CD8-positive, alpha-beta memory T cell (primary cell): ENCODE measurements around the gene THBS2. TPM values are rescaled to one million over a fixed set of nuclear protein-coding genes. Genes with fewer than 3 reads are reported as not detected.

Source experiments
- CTCF ChIA-PET: fragments of 350-600 bp; sonication (Branson Sonifier 250); formaldehyde crosslinking; loops from one replicate; lab custom pipeline; 2021; ENCODE audit warnings: antibody characterized with exemption; lab: Charles Lee
- POLR2A ChIA-PET: fragments of 350-600 bp; sonication (Branson Sonifier 250); formaldehyde crosslinking; loops from one replicate; lab custom pipeline; 2021; ENCODE audit warnings: antibody characterized with exemption; lab: Charles Lee
- DNase-seq, 5 donors: peaks; one replicate each; pipeline versions ENCODE4 v3.0.0 to v3.0.0-alpha.2; 2020 to 2022; ENCODE audit warnings: mixed read lengths in 1 of 5
- H3K27ac ChIP-seq: one replicate; pipeline ENCODE4 v1.7.0; 2013; ENCODE audit warnings: low read depth, mild to moderate bottlenecking, low read length, moderate library complexity
- H3K27me3 ChIP-seq: 2 replicates; pipeline ENCODE4 v1.7.0; 2013; ENCODE audit warnings: low read length, mild to moderate bottlenecking; ENCODE audit not compliant: insufficient read depth, poor library complexity, severe bottlenecking
- H3K36me3 ChIP-seq: 2 replicates; pipeline ENCODE4 v1.7.0; 2013; ENCODE audit warnings: mild to moderate bottlenecking, low read length, moderate library complexity; ENCODE audit not compliant: insufficient read depth
- H3K4me1 ChIP-seq: 2 replicates; pipeline ENCODE4 v1.7.0; 2013; ENCODE audit warnings: mild to moderate bottlenecking, low read length, moderate library complexity; ENCODE audit not compliant: insufficient read depth
- H3K4me3 ChIP-seq: 2 replicates; pipeline ENCODE4 v1.7.0; 2013; ENCODE audit warnings: mild to moderate bottlenecking, low read length
- H3K9me3 ChIP-seq: 2 replicates; pipeline ENCODE4 v1.7.0; 2013; ENCODE audit warnings: mild to moderate bottlenecking, low read length
- H3K27ac Mint-ChIP-seq, 8 donors: one replicate each; pipeline ENCODE4 v1.8.0; 2020 to 2021; ENCODE audit warnings: mixed read lengths in 8 of 8, mild to moderate bottlenecking in 6 of 8, inconsistent platforms in 3 of 8, moderate library complexity in 3 of 8
- H3K27me3 Mint-ChIP-seq, 2 donors: one replicate each; pipeline ENCODE4 v1.8.0; 2020 to 2021; ENCODE audit warnings: mixed read lengths in 2 of 2, mild to moderate bottlenecking in 1 of 2, moderate library complexity in 1 of 2
- H3K36me3 Mint-ChIP-seq, 3 donors: one replicate each; pipeline ENCODE4 v1.8.0; 2020 to 2021; ENCODE audit warnings: mixed read lengths in 3 of 3, inconsistent platforms in 1 of 3, mild to moderate bottlenecking in 1 of 3
- H3K4me1 Mint-ChIP-seq, 3 donors: one replicate each; pipeline ENCODE4 v1.8.0; 2020 to 2021; ENCODE audit warnings: mixed read lengths in 3 of 3, inconsistent platforms in 1 of 3, mild to moderate bottlenecking in 1 of 3
- H3K4me3 Mint-ChIP-seq, 7 donors: one replicate each; pipeline ENCODE4 v1.8.0; 2020 to 2021; ENCODE audit warnings: mixed read lengths in 7 of 7, mild to moderate bottlenecking in 6 of 7, moderate library complexity in 4 of 7, inconsistent platforms in 2 of 7
- H3K9me3 Mint-ChIP-seq, 5 donors: one replicate each; pipeline ENCODE4 v1.8.0; 2020 to 2022; ENCODE audit warnings: mixed read lengths in 5 of 5, mild to moderate bottlenecking in 3 of 5, moderate library complexity in 2 of 5, inconsistent platforms in 1 of 5
- polyA plus RNA-seq: library from polyadenylated mRNA; unstranded; fragments of 300-500 nt; fragmentation: Illumina TruSeq; gene quantifications from one replicate; pipeline ENCODE4 v1.2.3, GENCODE V29; 2021
- total RNA-seq, 2 experiments: library from RNA; stranded (reverse); gene quantifications; one replicate each; pipeline ENCODE4 v1.2.3, GENCODE V29; 2021

The THBS2 gene
- total and polyA plus RNA-seq, 3 experiments from 2014 or later: 0.03 TPM; not detected in 2

DNA sequence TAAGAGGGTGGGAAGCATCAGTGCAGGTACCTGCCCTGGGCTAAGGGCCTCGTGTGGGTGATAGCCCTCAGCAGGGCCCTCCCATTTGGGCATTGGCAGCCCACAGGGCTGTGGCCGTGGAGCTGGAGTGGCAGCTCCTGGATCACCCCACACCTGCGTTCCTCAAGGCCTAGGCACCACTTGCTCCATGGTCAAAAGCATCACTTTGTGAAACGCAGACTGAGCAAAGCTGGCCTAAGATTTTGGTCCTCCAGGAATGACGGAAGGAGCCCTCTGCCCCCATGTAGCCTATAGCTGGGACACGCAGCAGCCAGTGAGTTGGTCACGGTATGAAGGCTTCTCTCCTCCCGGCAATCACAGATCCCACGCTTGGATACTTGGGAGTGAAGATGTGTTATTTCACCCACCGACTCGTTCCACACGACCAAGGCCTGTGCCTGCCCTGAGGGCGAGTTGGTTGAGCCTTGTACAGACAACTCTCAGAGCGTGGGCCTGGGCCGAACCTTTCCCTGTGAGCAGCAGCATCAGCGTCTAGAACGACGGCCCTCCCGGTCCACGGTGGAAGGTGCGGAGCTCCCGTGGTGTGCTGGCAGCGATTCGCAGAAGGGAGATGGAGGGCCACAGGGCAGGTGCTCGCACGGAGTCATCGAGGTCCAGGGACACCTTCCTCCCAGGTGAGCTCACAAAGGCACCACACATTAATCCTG is 39.7 kb downstream of the THBS2 start:
- Mint-ChIP-seq H3K27ac (peak overlapping the region in 4 of 8 donors; percentile 7 to 70 (median 58)), H3K27me3 (no peaks in the 10 kb centered on the region), H3K9me3 (peaks cover 0 to 5% (median 0%) of the 10 kb centered on the region in 5 donors), H3K4me1 (peaks cover 16 to 19% (median 18%) of the 10 kb centered on the region in 3 donors), H3K36me3 (peaks cover 0 to 17% (median 1%) of the 10 kb centered on the region in 3 donors), H3K4me3 (no peak overlapping the region)
- H3K4me1 ChIP-seq: peaks cover 4% of the 10 kb centered on the region
- no peaks in the 10 kb centered on the region for H3K36me3 ChIP-seq
- H3K9me3 ChIP-seq: no peaks in the 10 kb centered on the region
- POLR2A ChIA-PET: interaction anchor here (0.7 kb wide), 1 partner anchor 874 kb away, joined by 7 read pairs; no protein-coding TSS in a partner anchor
- CTCF ChIA-PET: interaction anchor here (0.8 kb wide), 1 partner anchor 426 kb away, joined by 3 read pairs; no protein-coding TSS in a partner anchor
- DNase-seq: no peak
- H3K27me3 ChIP-seq: no peaks in the 10 kb centered on the region
- H3K4me3 ChIP-seq: no peak overlapping the region
- H3K27ac ChIP-seq: no peak overlapping the region

DNA sequence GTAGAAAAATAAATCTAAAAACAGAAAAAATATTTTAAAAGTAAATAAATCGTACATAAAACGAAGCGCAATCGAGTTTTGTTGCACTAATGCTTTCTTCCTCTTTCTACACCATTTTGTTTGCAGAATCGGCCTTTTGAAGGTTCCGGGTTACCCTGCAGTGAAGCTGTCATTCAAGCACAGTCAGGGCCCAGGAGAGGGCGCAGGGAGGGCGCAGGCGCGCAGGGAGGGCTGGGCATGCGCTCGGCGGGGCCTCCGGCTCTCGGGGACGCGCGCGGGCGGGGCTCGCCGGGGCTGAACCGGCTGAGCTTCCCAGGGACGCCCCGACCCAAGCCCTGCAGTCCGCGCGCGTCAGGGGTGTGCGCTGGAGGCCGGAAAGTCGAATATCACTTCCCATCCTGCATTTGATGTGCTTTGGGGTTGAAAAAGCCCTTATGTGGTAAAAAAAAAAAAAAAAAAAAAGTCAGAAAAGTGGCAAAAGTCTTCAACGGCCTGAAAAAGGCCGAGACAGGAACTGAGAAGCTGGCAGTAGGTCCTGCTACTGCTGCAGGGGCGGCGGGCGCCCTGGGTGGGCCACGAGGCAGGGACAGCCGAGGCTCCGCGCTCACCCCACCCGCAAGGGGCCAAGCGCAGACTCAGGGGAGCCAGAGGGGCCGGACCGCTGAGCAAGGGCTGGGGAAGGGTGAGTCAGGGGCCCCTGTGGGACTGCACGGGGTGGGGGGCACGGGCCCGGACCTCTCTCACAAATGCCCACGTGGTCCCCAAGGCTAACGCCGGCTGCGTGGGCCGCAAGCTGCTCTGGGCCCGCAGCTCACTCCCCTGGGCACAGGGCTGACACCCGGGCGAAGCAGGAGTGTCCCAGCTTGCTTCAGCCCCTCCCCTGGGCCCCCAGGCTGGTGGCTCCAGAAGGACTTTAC is 40.5 kb downstream of the THBS2 start:
- Histone ChIP-seq H3K36me3 (no peaks in the 10 kb centered on the region), H3K27ac (peak overlapping the region; percentile 6), H3K27me3 (no peaks in the 10 kb centered on the region), H3K4me1 (peaks cover 4% of the 10 kb centered on the region), H3K9me3 (no peaks in the 10 kb centered on the region), H3K4me3 (no peak overlapping the region)
- Mint-ChIP-seq H3K4me3 (peak overlapping the region; percentile 51 to 91 (median 80)), H3K4me1 (peaks cover 18 to 19% (median 18%) of the 10 kb centered on the region in 3 donors), H3K9me3 (peaks cover 0 to 9% (median 5%) of the 10 kb centered on the region in 5 donors), H3K27ac (peak overlapping the region in 7 of 8 donors; percentile 52 to 93 (median 84)), H3K36me3 (peaks cover 0 to 25% (median 3%) of the 10 kb centered on the region in 3 donors), H3K27me3 (no peaks in the 10 kb centered on the region)
- POLR2A ChIA-PET: interaction anchor here (0.7 to 1.0 kb wide), 2 partner anchors 441 to 875 kb away, joined by 4 to 7 read pairs; no protein-coding TSS in a partner anchor
- CTCF ChIA-PET: interaction anchor here (0.7 to 1.0 kb wide), 3 partner anchors 11 to 427 kb away, joined by 3 to 5 read pairs (median 3); no protein-coding TSS in a partner anchor
- peak; percentile 78 to 95 (median 92) for DNase-seq

DNA sequence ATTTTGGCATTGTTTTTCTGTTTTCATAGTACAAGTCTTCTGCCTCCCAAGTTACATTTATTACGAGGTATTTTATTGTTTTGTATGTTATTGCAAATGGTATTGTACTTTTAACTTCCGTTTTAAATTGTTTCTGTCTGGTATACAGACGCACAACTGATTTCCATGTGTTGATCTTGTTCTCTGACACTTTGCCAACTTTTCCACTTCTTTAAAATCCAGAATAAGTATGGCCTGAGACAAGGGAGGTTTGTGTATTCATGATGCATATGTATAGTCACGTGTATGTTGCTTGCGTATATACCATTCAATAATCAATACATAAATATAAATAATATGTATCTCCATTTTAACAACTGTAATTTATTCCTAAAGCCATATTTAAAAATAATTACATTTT is 41.2 kb downstream of the THBS2 start:
- no peak overlapping the region for H3K4me3 ChIP-seq
- ChIA-PET POLR2A (interaction anchor here (1.0 kb wide), 1 partner anchor 442 kb away, joined by 4 read pairs; no protein-coding TSS in a partner anchor), CTCF (interaction anchor here (0.7 to 1.0 kb wide), 2 partner anchors 11 to 90 kb away, joined by 3 to 5 read pairs; no protein-coding TSS in a partner anchor)
- no peaks in the 10 kb centered on the region for H3K27me3 ChIP-seq
- peak overlapping the region in 2 of 7 donors; percentile 6 to 27 for H3K4me3 Mint-ChIP-seq
- H3K4me1 Mint-ChIP-seq: peaks cover 21 to 26% (median 25%) of the 10 kb centered on the region in 3 donors
- H3K27ac ChIP-seq: no peak overlapping the region
- DNase-seq: no peak
- H3K36me3 Mint-ChIP-seq: peaks cover 0 to 32% (median 3%) of the 10 kb centered on the region in 3 donors
- peaks cover 4% of the 10 kb centered on the region for H3K4me1 ChIP-seq
- no peaks in the 10 kb centered on the region for H3K36me3 ChIP-seq
- H3K9me3 ChIP-seq: no peaks in the 10 kb centered on the region
- peaks cover 4 to 15% (median 10%) of the 10 kb centered on the region in 5 donors for H3K9me3 Mint-ChIP-seq
- no peaks in the 10 kb centered on the region for H3K27me3 Mint-ChIP-seq
- H3K27ac Mint-ChIP-seq: peak overlapping the region in 4 of 8 donors; percentile 40 to 91 (median 64)

DNA sequence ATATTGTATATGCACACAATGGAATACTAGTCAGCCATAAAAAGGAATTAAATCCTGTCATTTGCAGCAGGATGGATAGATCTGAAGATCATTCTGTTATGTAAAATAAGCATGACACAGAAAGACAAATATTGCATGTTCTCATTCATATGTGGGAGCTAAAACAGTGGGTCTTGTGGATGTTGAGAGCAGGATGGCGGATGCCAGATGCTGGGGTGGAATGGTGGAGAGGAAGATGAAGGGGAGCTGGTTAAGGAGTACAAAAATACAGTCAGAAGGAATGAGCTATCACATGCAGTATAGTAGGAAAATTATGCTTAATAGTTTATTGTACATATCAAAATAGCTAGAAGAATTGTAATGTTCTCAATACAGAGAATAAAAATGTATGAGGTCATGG is 41.8 kb downstream of the THBS2 start:
- peak overlapping the region in 5 of 7 donors; percentile 11 to 73 (median 57) for H3K4me3 Mint-ChIP-seq
- Histone ChIP-seq H3K36me3 (no peaks in the 10 kb centered on the region), H3K9me3 (no peaks in the 10 kb centered on the region), H3K27ac (no peak overlapping the region), H3K4me3 (no peak overlapping the region), H3K4me1 (peaks cover 4% of the 10 kb centered on the region), H3K27me3 (no peaks in the 10 kb centered on the region)
- H3K27me3 Mint-ChIP-seq: no peaks in the 10 kb centered on the region
- peaks cover 22 to 27% (median 27%) of the 10 kb centered on the region in 3 donors for H3K4me1 Mint-ChIP-seq
- POLR2A ChIA-PET: no interaction called here
- peak overlapping the region in 2 of 8 donors; percentile 28 to 40 for H3K27ac Mint-ChIP-seq
- H3K9me3 Mint-ChIP-seq: peaks cover 6 to 17% (median 12%) of the 10 kb centered on the region in 5 donors
- peaks cover 0 to 34% (median 3%) of the 10 kb centered on the region in 3 donors for H3K36me3 Mint-ChIP-seq
- CTCF ChIA-PET: no interaction called here
- DNase-seq: no peak

DNA sequence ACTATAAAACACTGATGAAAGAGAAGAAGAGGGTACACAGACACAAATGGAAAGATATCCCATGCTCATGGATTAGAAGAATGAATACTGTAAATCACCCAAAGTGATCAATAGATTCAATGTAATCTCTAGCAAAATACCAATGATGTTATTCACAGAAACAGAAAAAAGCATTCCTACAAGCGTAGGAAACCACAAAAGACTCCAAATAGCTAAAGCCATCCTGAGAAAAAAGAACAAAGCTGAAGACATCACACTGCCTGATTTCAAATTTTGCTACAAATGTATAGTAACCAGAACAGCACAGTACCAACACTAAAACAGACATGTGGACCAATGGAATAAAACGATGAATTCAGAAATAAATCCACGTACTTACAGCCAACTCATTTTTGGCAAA is 43.0 kb downstream of the THBS2 start:
- Mint-ChIP-seq H3K4me3 (peak overlapping the region in 1 of 7 donors; percentile 28), H3K27ac (no peak overlapping the region), H3K4me1 (peaks cover 22 to 32% (median 27%) of the 10 kb centered on the region in 3 donors), H3K9me3 (peaks cover 12 to 27% (median 20%) of the 10 kb centered on the region in 5 donors), H3K27me3 (peaks cover 0 to 2% of the 10 kb centered on the region in 2 donors), H3K36me3 (peaks cover 2 to 41% (median 3%) of the 10 kb centered on the region in 3 donors)
- DNase-seq: no peak
- POLR2A ChIA-PET: no interaction called here
- Histone ChIP-seq H3K9me3 (no peaks in the 10 kb centered on the region), H3K36me3 (no peaks in the 10 kb centered on the region), H3K4me3 (no peak overlapping the region), H3K27me3 (no peaks in the 10 kb centered on the region), H3K4me1 (peaks cover 4% of the 10 kb centered on the region), H3K27ac (no peak overlapping the region)
- CTCF ChIA-PET: no interaction called here

DNA sequence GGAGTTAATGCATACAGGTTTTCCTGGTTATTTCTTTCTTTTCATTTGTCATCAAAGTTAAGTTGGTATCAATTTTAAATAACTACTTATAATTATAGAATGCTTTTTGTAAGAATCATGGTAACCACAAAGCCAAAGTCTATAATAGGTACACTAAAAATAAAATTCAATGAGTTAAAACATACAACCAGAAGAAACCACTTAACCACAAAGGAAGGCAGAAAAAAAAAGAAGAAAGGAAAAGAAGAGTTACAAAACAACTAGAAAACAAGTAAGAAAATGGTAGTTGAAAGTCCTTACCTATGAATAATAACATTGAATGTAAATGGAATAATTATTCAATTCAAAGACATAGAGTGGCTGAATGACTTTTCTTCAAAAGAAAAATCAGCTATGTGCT is 45.6 kb downstream of the THBS2 start:
- no peaks in the 10 kb centered on the region for H3K27me3 ChIP-seq
- Mint-ChIP-seq H3K36me3 (peaks cover 2 to 41% (median 3%) of the 10 kb centered on the region in 3 donors), H3K4me3 (no peak overlapping the region), H3K9me3 (peaks cover 13 to 27% (median 20%) of the 10 kb centered on the region in 5 donors), H3K27ac (peak overlapping the region in 1 of 8 donors; percentile 46), H3K4me1 (peaks cover 14 to 30% (median 20%) of the 10 kb centered on the region in 3 donors), H3K27me3 (peaks cover 0 to 4% of the 10 kb centered on the region in 2 donors)
- H3K9me3 ChIP-seq: no peaks in the 10 kb centered on the region
- ChIA-PET POLR2A (no interaction called here), CTCF (no interaction called here)
- H3K27ac ChIP-seq: no peak overlapping the region
- no peak overlapping the region for H3K4me3 ChIP-seq
- H3K36me3 ChIP-seq: no peaks in the 10 kb centered on the region
- H3K4me1 ChIP-seq: peaks cover 4% of the 10 kb centered on the region
- DNase-seq: no peak

DNA sequence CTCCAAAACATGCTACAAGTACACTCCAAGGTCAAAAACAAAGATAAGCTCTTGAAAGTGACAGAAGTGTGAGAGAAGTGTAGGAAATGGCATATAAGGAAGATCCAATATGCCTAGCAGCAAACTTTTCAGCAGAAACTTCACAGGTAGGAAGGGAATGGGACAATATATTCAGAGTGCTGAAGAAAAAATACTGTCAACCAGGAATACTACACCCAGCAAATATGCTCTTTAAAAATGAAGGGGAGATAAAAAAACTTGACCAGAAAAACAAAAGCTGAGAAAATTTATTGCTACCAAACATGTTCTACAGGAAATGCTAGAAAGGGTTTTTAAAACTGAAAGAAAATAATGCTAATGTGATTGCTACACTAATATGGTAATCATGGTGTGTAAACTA is 46.2 kb downstream of the THBS2 start:
- CTCF ChIA-PET: no interaction called here

More for the DNA sequence above, 46.2 kb downstream of the THBS2 start:
- H3K9me3 Mint-ChIP-seq: peaks cover 13 to 27% (median 20%) of the 10 kb centered on the region in 5 donors
- peaks cover 2 to 41% (median 3%) of the 10 kb centered on the region in 3 donors for H3K36me3 Mint-ChIP-seq
- Histone ChIP-seq H3K4me1 (peaks cover 4% of the 10 kb centered on the region), H3K27me3 (no peaks in the 10 kb centered on the region), H3K4me3 (no peak overlapping the region), H3K27ac (no peak overlapping the region), H3K36me3 (no peaks in the 10 kb centered on the region), H3K9me3 (no peaks in the 10 kb centered on the region)
- POLR2A ChIA-PET: no interaction called here
- no peak for DNase-seq
- peaks cover 12 to 25% (median 15%) of the 10 kb centered on the region in 3 donors for H3K4me1 Mint-ChIP-seq
- H3K27ac Mint-ChIP-seq: no peak overlapping the region
- peaks cover 0 to 4% of the 10 kb centered on the region in 2 donors for H3K27me3 Mint-ChIP-seq
- peak overlapping the region in 1 of 7 donors; percentile 62 for H3K4me3 Mint-ChIP-seq
